DLD1 (cell line): ENCODE measurements around the gene GPR101.
"Not testable (repeated sequence)": the region's sequence is repeated elsewhere in the genome, so short reads cannot be mapped to it uniquely, and the experiment has no call there.

ENCODE experiments used
- in situ Hi-C: cut with HindIII; loops from 2 replicates; pipeline ENCODE4 v1.10.0; 2017; ENCODE audit warnings: low sequenced_read_pairs

The GPR101 gene

DNA sequence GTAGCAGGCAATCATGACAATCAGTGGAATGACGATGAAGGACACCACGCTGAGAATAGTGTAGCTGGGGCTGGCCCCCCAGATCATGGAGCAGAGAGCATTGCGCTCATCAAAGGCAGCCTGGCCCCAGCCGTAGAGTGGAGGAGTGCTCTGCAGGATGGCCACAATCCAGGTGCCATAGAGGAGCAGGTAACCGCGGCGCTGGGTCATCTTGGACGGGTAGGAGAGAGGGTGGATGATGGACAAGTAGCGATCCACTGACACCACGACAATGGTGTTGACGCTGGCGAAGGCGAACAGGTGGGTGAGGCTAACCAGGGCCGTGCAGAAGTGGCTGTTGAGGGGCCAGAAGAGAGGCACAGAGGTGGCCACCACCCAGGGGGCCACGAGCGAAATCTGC is 2.8 kb downstream of the GPR101 start:
- in situ Hi-C loops: no loop called here

DNA sequence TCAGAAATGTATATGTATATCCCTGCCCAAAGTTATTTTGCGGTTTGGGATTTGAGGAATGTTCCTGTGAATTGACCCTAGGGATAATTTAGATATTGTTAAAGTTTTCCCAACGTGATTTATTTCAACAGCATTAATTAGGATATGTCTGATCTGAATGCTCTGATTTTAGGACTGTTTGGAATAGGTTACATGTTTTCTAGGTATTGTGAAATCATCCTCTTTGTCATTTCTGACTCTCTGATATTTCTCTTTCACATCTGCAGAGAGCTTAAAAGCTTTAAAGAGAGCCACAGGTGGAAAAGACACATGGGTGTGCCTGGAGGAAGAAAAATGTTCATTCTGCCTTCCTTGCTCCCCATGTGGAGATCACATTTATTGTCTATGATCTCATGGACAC is 5.1 kb downstream of the GPR101 start:
- in situ Hi-C loops: no loop called here

DNA sequence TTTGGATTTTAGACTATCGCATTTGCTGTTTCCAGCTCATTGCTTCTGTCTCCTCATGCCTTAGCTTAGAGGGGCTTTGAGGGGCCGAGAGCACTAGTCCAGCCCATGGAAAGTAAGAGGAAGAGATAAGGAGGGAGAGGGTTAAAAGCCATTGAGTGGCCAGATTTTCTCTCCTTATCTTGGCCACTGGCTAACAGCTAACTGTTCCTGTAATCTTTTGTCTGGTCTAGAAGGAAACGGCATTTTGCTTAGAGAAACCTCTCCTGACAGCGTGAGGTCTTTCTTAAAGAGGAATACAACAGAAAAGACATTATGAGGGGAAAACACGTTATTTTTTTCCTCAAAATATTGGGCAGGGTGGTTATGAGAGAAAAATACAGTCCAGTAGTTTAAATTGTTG is 7.9 kb downstream of the GPR101 start:
- in situ Hi-C loops: no loop called here

DNA sequence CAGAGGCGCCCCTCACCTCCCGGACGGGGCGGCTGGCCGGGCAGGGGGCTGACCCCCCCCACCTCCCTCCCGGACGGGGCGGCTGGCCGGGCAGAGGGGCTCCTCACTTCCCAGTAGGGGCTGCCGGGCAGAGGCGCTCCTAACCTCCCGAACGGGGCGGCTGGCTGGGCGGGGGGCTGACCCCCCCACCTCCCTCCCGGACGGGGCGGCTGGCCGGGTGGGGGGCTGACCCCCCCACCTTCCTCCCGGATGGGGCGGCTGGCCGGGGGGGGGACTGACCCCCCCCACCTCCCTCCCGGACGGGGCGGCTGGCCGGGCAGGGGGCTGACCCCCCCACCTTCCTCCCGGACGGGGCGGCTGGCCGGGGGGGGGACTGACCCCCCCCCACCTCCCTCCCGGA is 33.6 kb downstream of the GPR101 start:
- in situ Hi-C loops: not testable (repeated sequence)

DNA sequence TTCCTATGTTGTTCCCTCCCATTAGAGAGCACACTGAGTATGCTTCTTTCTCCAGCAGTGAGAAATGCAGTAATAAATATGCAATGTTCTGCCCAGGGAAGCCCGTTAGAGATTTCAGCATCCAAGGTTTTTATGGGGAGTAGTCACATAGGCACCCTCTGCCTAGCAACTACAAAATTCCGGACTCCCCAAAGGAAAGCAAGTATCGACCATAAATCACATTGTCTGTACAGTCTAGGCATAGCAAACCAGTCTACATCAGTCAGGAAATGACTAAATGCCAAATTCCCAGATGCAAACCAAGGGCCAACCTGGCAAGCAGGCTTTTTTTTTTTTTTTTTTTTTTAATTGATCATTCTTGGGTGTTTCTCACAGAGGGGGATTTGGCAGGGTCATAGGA is 34.8 kb downstream of the GPR101 start:
- in situ Hi-C loops: no loop called here
